Activated naive CD8-positive, alpha-beta T cell (primary cell): ENCODE results near the gene ZFYVE1.
"Not testable (repeated sequence)": the region's sequence is repeated elsewhere in the genome, so short reads cannot be mapped to it uniquely, and the experiment has no call there.

Experiments used
- H3K27ac Mint-ChIP-seq: one replicate; pipeline ENCODE4 v1.8.0; 2021; ENCODE audit warnings: mixed read lengths
- H3K27me3 Mint-ChIP-seq: one replicate; pipeline ENCODE4 v1.8.0; 2021; ENCODE audit warnings: mixed read lengths
- H3K36me3 Mint-ChIP-seq: one replicate; pipeline ENCODE4 v1.8.0; 2021; ENCODE audit warnings: mixed read lengths
- H3K4me1 Mint-ChIP-seq: one replicate; pipeline ENCODE4 v1.8.0; 2021; ENCODE audit warnings: low read depth, mixed read lengths
- H3K4me3 Mint-ChIP-seq: one replicate; pipeline ENCODE4 v1.8.0; 2021; ENCODE audit warnings: mild to moderate bottlenecking, mixed read lengths
- H3K9me3 Mint-ChIP-seq: one replicate; pipeline ENCODE4 v1.8.0; 2021; ENCODE audit warnings: low read depth, mixed read lengths

The ZFYVE1 gene, protein sequence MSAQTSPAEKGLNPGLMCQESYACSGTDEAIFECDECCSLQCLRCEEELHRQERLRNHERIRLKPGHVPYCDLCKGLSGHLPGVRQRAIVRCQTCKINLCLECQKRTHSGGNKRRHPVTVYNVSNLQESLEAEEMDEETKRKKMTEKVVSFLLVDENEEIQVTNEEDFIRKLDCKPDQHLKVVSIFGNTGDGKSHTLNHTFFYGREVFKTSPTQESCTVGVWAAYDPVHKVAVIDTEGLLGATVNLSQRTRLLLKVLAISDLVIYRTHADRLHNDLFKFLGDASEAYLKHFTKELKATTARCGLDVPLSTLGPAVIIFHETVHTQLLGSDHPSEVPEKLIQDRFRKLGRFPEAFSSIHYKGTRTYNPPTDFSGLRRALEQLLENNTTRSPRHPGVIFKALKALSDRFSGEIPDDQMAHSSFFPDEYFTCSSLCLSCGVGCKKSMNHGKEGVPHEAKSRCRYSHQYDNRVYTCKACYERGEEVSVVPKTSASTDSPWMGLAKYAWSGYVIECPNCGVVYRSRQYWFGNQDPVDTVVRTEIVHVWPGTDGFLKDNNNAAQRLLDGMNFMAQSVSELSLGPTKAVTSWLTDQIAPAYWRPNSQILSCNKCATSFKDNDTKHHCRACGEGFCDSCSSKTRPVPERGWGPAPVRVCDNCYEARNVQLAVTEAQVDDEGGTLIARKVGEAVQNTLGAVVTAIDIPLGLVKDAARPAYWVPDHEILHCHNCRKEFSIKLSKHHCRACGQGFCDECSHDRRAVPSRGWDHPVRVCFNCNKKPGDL

DNA sequence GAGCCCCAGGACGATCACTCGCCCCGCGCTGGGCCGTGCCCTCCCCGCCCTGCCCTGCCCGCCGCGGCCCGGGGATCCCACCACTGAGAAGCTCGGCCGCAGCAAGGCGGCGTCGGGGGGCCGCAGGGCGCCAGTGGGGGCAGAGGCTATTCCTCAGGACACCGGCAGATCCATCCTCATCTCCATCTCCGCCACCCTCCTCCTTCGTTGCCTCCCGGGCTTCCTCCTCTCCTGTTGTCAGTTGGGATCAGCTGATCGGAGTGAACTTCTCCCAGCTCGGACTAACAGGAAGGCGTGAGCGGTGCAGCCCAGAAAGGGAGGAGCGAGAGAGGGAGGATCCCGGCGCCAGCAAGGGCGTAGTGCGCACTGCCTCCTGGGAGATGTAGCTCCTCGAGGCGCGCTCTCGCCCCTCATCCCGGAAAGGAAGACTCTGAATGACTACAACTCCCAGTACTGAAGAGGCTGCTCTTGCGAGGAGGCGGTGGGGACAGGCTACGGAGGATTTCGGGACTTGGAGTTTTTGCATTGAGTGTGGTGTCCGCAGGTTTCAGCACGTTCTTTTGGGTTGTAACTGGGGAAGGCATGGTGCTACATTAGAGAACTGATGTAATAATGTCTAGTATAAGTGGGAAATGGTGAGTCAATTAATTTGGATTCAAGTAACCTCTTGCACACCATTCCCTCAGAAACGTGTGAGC, at the start of gene ZFYVE1:
TSS of gene ZFYVE1 (minus strand) at position 262 of the 698 bp plus-strand sequence. CDS start 2,598 bp downstream, outside the sequence.
- Mint-ChIP-seq H3K27me3 (no peaks in the 10 kb centered on the region), H3K4me3 (peak within 1 kb of the TSS; percentile 98), H3K4me1 (peaks cover 40% of the 10 kb centered on the region), H3K27ac (peak within 1 kb of the TSS; percentile 87), H3K9me3 (no peaks in the 10 kb centered on the region), H3K36me3 (peaks cover 9% of the 10 kb centered on the region)

DNA sequence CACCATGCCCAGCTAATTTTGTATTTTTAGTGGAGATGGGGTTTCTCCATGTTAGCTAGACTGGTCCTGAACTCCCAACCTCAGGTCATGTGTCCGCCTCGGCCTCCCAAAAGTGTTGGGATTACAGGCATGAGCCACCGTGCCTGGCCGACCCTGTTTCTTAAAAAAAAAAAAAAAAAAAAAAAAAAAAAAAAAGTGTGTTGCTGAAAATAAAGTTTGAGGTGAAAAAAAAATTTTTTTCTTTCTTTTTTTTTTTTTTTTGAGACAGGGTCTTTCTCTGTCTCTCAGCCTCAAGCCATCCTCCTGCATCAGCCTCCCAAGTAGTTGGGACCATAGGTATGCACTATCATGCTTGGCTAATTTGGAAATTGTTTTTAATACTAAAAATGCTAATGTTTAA, 42.7 kb upstream of the ZFYVE1 start:
- no peaks in the 10 kb centered on the region for H3K9me3 Mint-ChIP-seq
- peaks cover 48% of the 10 kb centered on the region for H3K4me1 Mint-ChIP-seq
- peaks cover 2% of the 10 kb centered on the region for H3K36me3 Mint-ChIP-seq
- no peak overlapping the region for H3K4me3 Mint-ChIP-seq
- H3K27me3 Mint-ChIP-seq: no peaks in the 10 kb centered on the region
- H3K27ac Mint-ChIP-seq: no peak overlapping the region

DNA sequence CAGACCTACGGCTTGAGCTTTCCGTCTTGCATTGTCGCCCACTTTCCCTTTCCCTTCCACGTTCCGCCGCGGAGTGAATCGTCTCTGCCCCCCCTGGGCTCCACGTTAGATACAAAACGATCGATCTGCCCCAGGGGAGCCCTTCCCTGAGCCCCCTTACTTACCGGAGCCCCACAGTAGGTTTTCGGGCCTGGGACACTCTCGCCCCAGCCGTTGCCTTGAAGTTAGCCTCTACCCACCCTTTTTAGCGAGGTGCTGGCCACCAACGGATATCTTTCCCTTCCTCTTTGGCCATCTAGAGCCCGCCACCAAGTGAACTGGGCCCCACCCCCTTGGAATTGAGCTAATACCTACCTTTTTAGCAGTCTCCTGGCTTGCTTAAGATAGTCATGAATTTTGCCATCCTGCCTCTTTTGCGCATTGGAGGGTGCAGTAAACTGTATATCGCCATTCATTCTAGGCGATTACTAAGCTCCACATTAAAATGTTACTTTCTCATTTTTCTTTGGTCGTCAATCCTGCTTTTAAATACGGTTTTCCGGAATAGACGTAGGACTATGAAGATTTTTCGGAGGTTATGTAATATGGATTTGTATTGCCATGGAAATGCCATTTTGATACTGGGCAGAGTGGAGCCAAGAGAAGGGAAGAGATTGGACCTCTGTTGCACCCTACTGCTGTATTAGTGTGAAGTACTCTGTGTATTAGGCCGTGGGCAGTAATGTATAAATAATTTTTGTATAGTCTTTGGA, 32.2 kb upstream of the ZFYVE1 start:
- Mint-ChIP-seq H3K4me3 (no peak overlapping the region), H3K36me3 (peaks cover 9% of the 10 kb centered on the region), H3K27me3 (no peaks in the 10 kb centered on the region), H3K27ac (no peak overlapping the region), H3K4me1 (peaks cover 45% of the 10 kb centered on the region), H3K9me3 (no peaks in the 10 kb centered on the region)

DNA sequence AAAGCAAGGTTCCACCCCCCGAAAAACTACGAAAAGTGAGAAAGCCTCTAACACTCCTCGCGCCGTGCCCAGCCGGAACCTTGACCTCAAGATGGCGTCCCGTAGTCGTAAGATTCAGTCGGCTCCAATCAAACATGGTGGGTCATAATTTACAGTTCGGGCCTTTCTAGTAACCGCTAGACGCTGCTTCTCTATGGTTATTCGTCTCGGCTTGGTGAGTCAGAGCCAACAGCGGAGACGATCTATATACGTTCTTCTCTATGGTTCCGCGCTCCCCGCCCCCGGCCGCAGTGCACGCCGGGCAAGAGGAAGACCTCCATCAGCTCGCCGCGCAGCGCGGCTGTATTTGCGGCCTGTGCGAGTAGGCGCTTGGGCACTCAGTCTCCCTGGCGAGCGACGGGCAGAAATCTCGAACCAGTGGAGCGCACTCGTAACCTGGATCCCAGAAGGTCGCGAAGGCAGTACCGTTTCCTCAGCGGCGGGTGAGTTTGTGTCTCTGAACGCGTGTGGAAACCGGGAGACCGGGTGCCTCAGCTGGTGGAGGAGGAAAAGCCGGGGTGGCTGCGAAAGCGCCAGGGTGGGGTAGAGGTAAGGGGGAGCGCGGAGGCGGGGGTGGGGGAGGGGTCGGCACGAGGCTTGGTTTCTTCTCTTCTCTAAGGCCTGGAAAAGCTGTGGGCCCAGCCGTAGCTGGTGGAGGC, 31.5 kb upstream of the ZFYVE1 start, which contains the start of gene RBM25:
TSS of gene RBM25 (plus strand) at position 311 of the 698 bp plus-strand sequence. CDS start 13,108 bp downstream, outside the sequence.
- Mint-ChIP-seq H3K4me1 (peaks cover 38% of the 10 kb centered on the region), H3K27ac (no peak within 1 kb of the TSS), H3K36me3 (peaks cover 9% of the 10 kb centered on the region)

DNA sequence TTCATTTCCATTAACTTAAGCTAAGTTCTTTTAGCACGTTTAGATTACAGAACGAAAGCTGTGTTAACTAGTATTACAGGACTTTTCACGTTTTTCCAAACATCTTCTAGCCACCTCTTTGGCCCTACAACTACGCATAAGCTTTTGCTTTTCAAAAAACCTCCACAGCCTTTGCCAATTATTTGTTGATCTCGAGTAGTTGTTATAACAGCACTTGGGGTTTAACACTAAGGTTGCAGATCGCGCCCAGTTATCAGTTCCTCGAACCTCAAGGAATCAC, 31.0 kb upstream of the ZFYVE1 start:
- no peak overlapping the region for H3K27ac Mint-ChIP-seq
- peaks cover 36% of the 10 kb centered on the region for H3K4me1 Mint-ChIP-seq
- H3K27me3 Mint-ChIP-seq: no peaks in the 10 kb centered on the region
- H3K9me3 Mint-ChIP-seq: no peaks in the 10 kb centered on the region
- H3K36me3 Mint-ChIP-seq: peaks cover 9% of the 10 kb centered on the region
- H3K4me3 Mint-ChIP-seq: no peak overlapping the region

More for the DNA sequence above, 31.5 kb upstream of the ZFYVE1 start, which contains the start of gene RBM25:
- Mint-ChIP-seq H3K27me3 (no peaks in the 10 kb centered on the region), H3K4me3 (no peak within 1 kb of the TSS), H3K9me3 (no peaks in the 10 kb centered on the region)

DNA sequence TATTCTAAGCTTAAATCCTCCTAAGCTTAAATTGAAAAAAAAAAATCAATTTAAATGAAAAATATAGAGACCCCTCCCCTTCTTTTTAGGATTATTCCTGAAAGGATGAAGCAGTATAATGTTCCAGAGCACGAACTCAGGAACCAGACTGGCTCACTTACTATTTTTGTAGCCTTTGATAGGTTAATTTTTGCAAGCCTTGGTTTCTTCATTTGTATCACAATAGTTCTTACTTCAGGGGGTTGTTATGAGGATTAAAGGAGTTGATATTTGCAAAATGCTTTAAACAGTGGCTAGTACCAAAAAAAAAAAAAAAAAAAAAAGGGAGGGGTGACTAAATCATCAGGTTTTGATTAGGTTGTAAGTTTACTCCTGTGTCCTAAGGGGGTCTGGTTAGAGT, 28.3 kb upstream of the ZFYVE1 start:
- Mint-ChIP-seq H3K4me3 (no peak overlapping the region), H3K27ac (no peak overlapping the region), H3K9me3 (no peaks in the 10 kb centered on the region), H3K27me3 (no peaks in the 10 kb centered on the region), H3K4me1 (peaks cover 12% of the 10 kb centered on the region), H3K36me3 (peaks cover 6% of the 10 kb centered on the region)

DNA sequence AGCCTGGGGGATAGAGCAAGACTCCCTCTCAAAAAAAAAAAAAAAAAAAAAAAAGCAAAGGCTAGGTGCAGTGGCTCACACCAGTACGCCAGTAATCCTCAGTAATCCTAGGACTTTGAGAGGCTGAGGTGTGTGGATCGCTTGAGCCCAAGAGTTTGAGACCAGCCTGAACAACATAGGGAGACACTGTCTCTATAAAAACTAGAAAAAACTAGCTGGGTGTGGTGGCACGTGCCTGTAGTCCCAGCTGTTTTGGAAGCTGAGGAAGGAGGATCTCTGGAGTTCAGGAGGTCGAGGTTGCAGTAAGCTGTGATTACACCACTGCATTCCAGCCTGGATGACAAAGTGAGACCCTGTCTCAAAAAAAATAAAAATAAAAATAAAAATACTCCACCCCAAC, 22.5 kb upstream of the ZFYVE1 start:
- Mint-ChIP-seq H3K4me3 (no peak overlapping the region), H3K27me3 (no peaks in the 10 kb centered on the region), H3K9me3 (no peaks in the 10 kb centered on the region), H3K27ac (no peak overlapping the region), H3K4me1 (no peaks in the 10 kb centered on the region), H3K36me3 (no peaks in the 10 kb centered on the region)

DNA sequence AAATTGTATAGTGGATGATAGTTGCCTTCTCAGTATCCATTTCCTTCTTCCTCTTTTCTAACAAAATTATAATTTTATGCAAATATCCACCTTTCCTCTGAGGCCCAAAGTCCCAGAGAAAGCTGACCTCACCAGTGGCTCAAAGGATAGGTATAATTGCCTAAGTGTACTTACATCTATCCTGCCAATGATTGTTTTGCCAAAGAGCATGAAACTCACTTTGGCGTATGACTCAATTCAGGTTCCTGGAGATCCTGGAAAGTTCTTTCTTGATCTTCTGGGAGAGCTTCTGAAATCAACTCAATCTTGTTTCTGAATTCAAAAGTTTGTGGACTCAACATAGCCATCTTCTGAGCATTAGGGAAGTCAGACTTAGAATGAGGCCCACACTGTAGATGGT, 20.9 kb upstream of the ZFYVE1 start:
- Mint-ChIP-seq H3K9me3 (no peaks in the 10 kb centered on the region), H3K36me3 (no peaks in the 10 kb centered on the region), H3K27me3 (no peaks in the 10 kb centered on the region), H3K4me1 (no peaks in the 10 kb centered on the region), H3K4me3 (no peak overlapping the region), H3K27ac (no peak overlapping the region)

DNA sequence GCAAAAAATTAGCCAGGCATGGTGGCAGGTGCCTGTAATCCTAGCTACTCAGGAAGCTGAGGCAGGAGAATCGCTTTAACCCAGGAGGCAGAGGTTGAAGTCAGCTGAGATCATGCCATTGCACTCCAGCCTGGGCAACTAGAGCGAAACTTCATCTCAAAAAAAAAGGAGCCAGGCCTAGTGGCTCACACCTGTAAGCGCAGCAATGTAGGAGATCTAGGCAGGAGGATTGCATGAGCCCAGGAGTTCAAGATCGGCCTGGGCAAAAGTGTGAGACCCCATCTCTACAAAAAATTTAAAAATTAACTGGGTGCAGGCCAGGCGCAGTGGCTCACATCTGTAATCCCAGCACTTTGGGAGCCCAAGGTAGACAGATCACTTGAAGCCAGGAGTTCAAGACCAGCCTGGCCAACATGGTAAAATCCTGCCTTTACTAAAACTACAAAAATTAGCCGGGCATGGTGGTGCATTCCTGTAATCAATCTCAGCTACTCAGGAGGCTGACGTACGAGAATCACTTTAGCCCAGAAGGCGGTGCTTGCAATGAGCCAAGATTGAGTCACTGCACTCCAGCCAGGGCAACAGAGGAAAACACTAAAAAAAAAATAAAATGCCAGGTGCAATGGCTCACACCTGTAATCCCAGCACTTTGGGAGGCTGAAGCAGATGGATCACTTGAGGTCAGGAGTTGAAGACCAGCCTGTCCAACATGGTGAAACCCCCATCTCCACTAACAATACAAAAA, 10.0 kb upstream of the ZFYVE1 start:
- not testable (repeated sequence) for H3K4me3 Mint-ChIP-seq, H3K36me3 Mint-ChIP-seq, H3K4me1 Mint-ChIP-seq, H3K9me3 Mint-ChIP-seq, H3K27me3 Mint-ChIP-seq, H3K27ac Mint-ChIP-seq

DNA sequence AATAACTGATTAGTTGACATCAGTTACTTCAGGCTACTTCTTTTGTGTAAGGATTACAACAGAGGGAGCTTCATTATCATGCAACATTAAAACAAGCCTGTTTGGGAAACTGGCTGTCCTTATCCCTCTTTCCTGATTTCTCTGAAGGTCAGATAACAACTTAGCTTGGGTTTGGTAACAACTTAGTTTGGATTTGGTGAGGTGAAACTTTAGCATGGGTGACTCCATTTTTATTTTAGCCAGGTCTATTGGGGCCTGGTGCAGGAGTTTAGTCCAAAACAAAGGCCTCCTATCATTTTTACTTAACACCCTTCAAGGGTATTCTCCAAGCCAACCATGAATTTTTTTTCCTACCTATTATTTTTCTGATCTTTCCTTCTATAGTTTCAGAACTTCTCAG, 1.1 kb upstream of the ZFYVE1 start:
- H3K27ac Mint-ChIP-seq: no peak overlapping the region
- peaks cover 6% of the 10 kb centered on the region for H3K36me3 Mint-ChIP-seq
- H3K4me3 Mint-ChIP-seq: peak overlapping the region; percentile 98
- no peaks in the 10 kb centered on the region for H3K27me3 Mint-ChIP-seq
- no peaks in the 10 kb centered on the region for H3K9me3 Mint-ChIP-seq
- H3K4me1 Mint-ChIP-seq: peaks cover 32% of the 10 kb centered on the region

DNA sequence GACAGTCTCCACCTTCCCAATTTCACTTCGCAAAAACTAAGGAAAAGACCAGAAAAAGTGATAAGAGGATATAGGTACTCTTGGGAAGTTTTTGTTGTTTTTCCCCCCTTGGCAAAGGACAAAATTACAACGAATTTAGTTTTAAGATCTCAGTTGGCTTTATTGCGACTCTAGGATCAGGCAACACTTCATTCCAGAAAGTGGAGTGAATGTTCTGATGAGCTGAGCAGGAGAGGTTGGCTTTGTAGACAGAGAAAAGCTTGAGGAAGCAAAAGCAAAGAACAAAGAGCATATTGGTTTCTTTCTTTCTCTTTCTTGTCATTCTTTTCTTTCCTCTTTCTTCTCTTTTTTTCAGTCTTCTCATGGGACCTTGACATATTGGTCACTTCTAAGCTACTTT, 640 bp upstream of the ZFYVE1 start:
- H3K4me3 Mint-ChIP-seq: peak overlapping the region; percentile 98
- peak overlapping the region; percentile 87 for H3K27ac Mint-ChIP-seq
- no peaks in the 10 kb centered on the region for H3K27me3 Mint-ChIP-seq
- H3K36me3 Mint-ChIP-seq: peaks cover 8% of the 10 kb centered on the region
- no peaks in the 10 kb centered on the region for H3K9me3 Mint-ChIP-seq
- H3K4me1 Mint-ChIP-seq: peaks cover 35% of the 10 kb centered on the region

DNA sequence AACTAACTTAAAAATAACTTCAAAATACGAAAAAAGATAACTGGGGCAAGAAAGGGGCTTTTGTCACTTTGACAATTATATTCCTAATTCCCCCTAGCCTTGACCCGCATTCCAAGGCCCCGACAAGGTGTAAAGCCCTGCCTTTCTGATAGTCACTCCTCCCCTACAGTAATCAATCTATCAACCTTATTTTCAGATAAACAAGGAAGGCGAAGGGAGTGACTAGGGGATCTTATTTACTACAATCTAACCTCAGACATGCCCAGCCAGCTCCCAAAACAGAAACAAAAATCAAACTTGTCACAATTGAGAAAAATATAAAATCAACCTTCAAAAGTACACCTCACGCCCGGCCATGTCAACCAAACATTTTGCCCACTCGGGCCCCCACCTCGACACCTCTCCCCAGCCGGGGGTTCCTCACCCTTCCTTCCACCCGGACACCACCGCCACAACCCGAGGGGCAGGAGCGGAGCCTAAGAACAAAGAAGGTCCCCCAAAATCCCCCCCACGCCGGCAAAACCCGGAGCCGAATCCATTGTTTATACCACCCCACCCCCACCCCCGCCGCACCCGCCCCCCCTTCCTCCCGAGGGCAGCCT, 562 bp downstream of the ZFYVE1 start:
- Mint-ChIP-seq H3K36me3 (peaks cover 11% of the 10 kb centered on the region), H3K9me3 (no peaks in the 10 kb centered on the region), H3K27me3 (no peaks in the 10 kb centered on the region), H3K27ac (peak overlapping the region; percentile 46), H3K4me1 (peaks cover 47% of the 10 kb centered on the region), H3K4me3 (peak overlapping the region; percentile 92)

DNA sequence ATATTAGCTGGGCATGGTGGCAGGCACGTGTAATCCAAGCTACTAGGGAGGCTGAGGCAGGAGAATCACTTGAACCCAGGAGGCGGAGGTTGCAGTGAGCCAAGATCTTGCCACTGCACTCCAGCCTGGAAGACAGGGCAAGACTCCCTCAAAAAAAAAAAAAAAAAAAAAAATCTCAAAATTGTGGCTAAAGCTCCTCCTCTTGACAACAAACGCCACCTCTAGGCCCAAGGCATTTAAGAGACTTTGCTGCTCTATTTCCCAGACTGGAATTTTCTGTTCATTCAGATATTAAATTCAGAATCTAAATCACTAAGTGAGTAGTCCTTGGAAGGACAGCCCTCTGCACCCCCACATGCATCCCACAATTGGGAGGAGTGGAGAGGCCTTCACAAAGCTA, 1.4 kb downstream of the ZFYVE1 start:
- Mint-ChIP-seq H3K36me3 (peaks cover 11% of the 10 kb centered on the region), H3K4me3 (peak overlapping the region; percentile 92), H3K27ac (no peak overlapping the region), H3K4me1 (peaks cover 47% of the 10 kb centered on the region), H3K27me3 (no peaks in the 10 kb centered on the region), H3K9me3 (no peaks in the 10 kb centered on the region)
